Jurkat, Clone E6-1 (cell line): Measurements from ENCODE around the gene OPRM1.

ENCODE experiments used
- DNase-seq: peaks from one replicate; pipeline ENCODE4 v3.0.0-alpha.2; 2011; ENCODE audit warnings: low read depth, low spot score
- H3K4me3 ChIP-seq: 2 replicates; pipeline ENCODE4 v1.5.1; 2011; ENCODE audit warnings: mild to moderate bottlenecking, low read length, control low read depth, moderate library complexity

The OPRM1 gene

GRCh38 chr6:154252678-154253077 lies 213.6 kb downstream of the OPRM1 start:
- no peak for DNase-seq
- H3K4me3 ChIP-seq, result no peak overlapping the region

GRCh38 chr6:154257067-154257466 lies 218.0 kb downstream of the OPRM1 start:
- DNase-seq, result no peak
- H3K4me3 ChIP-seq, result no peak overlapping the region

DNA sequence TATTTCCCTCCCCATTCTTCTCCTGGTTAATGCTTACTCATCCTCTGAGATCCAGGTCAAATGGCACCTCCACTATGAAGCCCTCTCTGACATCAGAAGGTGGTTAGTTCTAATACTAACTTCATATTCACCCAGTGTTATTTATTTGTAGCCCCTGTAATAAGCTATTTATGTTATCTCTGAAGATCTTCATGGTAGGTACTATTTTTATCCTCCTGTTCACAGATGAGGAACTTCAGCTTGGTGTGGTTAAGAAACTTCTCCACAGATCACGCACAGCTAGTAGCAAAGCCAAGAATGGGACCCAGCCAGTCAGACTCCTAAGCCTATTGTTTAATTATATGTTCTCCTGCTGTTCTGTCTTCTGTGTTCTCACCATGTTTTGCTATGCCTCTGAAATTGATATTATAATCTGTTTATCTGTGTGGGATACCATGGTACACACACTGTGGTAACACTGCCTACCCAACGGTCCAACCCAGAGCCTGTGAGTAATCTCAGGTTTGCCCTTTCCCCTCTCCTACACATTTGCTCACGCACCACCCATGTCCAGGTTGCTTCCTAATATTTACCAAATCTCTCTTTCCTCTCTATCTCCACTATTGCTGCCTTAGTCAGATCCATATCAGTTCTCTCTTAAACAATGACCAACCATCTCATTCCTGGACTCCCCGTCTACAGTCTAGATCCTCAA lies 219.2 kb downstream of the OPRM1 start:
- H3K4me3 ChIP-seq, result no peak overlapping the region
- no peak for DNase-seq

- DNase-seq, result no peak
Observed at GRCh38 chr6:154261688-154262397, 222.8 kb downstream of the OPRM1 start.

DNA sequence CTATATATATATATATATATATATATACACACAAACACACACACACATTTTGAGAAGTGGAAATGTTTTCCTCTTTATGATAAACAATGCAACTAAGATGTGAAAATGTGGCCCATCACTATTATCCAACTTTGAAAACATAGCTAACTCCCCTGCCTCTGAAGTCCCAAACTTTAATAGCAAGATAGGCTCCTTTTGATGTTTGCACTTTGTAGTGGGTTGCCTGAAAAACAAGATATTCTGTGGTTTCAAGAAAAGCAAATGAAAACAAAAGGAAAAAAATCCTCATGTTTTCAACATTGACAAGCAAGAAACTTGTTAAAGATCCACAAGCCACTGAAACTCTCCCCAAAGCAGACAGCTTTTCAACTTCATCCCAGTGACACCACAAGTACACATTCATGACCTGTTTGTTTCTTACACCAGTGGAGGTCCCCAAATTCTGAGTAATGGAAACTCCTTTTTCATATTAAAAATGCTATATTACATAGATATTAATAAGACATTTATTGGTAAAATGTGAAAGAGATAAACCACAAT lies 227.6 kb downstream of the OPRM1 start:
- H3K4me3 ChIP-seq, result no peak overlapping the region
- DNase-seq, result no peak

More at GRCh38 chr6:154261688-154262397, 222.8 kb downstream of the OPRM1 start:
- H3K4me3 ChIP-seq, result no peak overlapping the region

GRCh38 chr6:154267508-154268106 lies 228.6 kb downstream of the OPRM1 start:
- H3K4me3 ChIP-seq, result no peak overlapping the region

DNA sequence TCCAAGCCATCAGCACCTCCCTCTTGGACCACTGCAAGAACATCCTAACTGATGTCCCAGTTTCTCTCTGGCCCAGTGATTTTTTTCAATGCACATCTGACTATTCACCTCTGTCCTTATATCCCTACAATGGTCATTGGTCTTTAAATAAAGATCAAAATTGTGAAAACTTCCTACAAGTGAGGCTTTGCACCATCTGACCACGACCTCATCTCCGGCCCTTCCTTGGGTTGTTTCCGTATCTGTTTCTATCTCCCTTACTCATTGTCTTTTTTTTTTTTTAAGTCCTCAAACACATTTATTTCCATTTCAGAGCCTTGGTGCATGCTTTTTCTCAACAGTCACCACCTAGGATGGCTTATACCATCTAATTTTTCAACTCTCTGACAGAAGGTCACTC lies 229.4 kb downstream of the OPRM1 start:
- DNase-seq, result no peak
- H3K4me3 ChIP-seq, result no peak overlapping the region

More at GRCh38 chr6:154267508-154268106, 228.6 kb downstream of the OPRM1 start:
- no peak for DNase-seq

DNA sequence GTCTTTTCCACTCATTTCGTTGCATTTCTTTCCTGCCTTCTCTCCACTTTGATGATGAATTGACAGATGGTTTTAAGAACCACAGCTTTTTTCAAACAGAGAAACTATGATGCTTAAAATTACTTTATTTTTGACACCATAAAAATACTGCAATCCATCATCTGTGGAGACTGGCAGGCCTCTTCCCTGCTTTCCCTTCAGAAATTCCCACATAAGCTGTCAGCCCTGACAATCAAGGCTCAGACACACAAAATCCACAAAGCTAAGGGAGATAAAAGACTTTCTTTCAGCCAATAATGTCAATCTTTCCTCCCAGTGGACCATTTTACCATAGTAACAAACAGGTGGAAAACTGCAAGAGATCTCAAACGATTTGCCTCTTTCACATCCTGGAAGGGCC lies 235.1 kb downstream of the OPRM1 start:
- H3K4me3 ChIP-seq, result no peak overlapping the region
- DNase-seq, result no peak

- no peak overlapping the region for H3K4me3 ChIP-seq
- peak; percentile 52 for DNase-seq
Observed at GRCh38 chr6:154276810-154277628, 238.0 kb downstream of the OPRM1 start.

DNA sequence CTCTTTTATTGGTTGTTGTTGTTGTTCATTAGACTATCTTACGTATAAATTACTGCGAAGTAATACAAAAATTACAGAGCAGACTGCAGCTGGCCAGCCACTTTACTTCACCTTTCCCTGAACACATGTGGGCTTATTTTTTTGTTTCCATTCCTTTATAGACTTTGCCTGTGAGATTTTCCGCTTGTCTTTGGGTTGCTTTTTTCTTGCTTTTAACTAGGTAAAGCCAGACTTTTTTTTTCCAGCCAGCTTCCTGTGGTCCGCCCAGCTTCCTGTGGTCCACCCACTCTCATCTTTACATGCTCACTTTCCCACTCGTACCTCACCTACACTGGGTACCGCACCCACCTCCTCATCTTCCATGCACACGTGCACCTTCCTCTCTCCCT lies 238.6 kb downstream of the OPRM1 start:
- H3K4me3 ChIP-seq, result no peak overlapping the region

DNA sequence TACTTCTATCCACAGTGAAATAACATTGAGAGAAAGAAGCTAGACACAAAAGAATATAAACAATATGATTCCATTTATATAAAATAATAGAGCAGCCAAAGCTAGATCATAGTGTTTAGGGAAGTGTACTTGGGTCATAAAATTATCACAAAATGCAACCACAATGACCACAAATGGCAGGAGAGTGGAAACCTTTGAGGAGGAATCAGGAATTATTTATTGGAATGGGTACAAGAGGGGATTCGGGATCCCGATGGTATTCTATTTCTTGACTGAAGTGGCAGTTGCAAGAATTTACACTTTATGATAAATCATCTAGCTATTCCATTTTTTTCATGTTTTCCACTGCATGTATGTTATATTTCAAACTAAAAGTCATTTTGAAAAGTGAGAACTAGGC lies 241.5 kb downstream of the OPRM1 start:
- no peak overlapping the region for H3K4me3 ChIP-seq
- no peak for DNase-seq

More for the DNA sequence above, 238.6 kb downstream of the OPRM1 start:
- no peak for DNase-seq

GRCh38 chr6:154284313-154284853 lies 245.3 kb downstream of the OPRM1 start:
- no peak for DNase-seq
- H3K4me3 ChIP-seq, result no peak overlapping the region

GRCh38 chr6:154285826-154286225 lies 246.8 kb downstream of the OPRM1 start:
- no peak overlapping the region for H3K4me3 ChIP-seq
- no peak for DNase-seq

DNA sequence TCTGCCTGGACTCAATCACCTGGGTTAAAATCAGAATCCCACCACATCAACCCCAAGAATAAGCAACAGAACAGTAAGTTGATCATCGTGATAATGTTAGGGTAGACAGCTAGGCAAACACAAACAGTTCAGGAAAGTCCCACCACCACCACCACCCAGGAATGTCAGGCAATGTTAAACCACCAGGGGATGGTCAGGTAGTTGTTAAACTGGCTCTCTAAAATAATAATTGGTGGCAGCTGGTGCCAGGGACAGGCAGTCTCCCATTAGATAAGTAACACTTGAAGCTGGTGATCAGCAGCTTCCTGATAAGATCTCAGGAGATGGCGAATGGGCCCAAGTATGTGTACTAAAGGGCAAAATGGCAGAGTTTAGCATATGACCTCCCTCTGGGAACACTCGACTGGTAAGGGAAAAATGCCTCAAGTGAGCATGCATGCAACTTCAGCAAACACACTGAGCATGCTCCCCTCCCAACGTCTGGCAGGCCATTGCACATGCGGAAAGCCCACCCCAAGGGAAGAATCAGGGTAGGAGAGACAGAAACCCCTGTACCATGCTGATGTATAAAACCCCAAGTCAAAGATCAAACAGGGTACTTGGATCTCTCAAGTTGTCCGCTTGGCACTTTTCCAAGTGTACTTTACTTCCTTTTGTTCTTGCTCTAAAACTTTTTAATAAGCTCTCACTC lies 250.9 kb downstream of the OPRM1 start:
- no peak for DNase-seq
- H3K4me3 ChIP-seq, result no peak overlapping the region

DNA sequence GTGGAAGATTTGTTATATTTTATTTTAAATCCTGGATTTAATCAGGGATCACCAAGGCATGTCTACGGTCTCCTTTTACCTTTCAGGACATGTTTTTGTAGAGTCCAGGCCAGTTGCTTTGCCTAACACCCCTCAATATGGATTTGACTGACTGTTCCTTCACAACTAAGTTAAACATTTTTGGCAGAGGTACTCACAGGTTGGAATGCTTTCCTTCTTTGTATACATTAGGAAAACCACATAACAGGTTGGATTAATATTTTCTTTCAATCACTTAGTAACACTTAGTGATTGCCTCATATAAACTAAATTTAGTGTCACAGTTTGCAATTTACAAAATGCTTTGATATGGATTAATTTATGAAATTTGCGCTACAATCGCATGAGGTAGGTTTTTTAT lies 253.0 kb downstream of the OPRM1 start:
- no peak overlapping the region for H3K4me3 ChIP-seq
- no peak for DNase-seq

- DNase-seq, result no peak
- H3K4me3 ChIP-seq, result no peak overlapping the region
Observed at GRCh38 chr6:154292855-154293519, 253.9 kb downstream of the OPRM1 start.

- no peak for DNase-seq
Observed at GRCh38 chr6:154295733-154296132, 256.7 kb downstream of the OPRM1 start.

More at GRCh38 chr6:154295733-154296132, 256.7 kb downstream of the OPRM1 start:
- H3K4me3 ChIP-seq, result no peak overlapping the region
